MM.1S (cell line): Measurements from ENCODE around the gene MS4A10.
"Not testable (repeated sequence)": the region's sequence is repeated elsewhere in the genome, so short reads cannot be mapped to it uniquely, and the experiment has no call there.

Source experiments
- DNase-seq: peaks from one replicate; pipeline ENCODE4 v3.0.0-alpha.2; 2015
- H2AFZ ChIP-seq: fragments of 300-600 bp; sonication (generic); 2 replicates; pipeline ENCODE4 v1.6.0; 2016; ENCODE audit warnings: antibody characterized with exemption, low read length
- H3F3A ChIP-seq: fragments of 300-600 bp; sonication (generic); 2 replicates; pipeline ENCODE4 v1.6.1; 2016; ENCODE audit warnings: mild to moderate bottlenecking, antibody characterized with exemption, low read length, moderate library complexity, mixed read lengths; ENCODE audit not compliant: insufficient read depth
- H3K27ac ChIP-seq: fragments of 300-600 bp; sonication (generic); 2 replicates; pipeline ENCODE4 v1.5.1; 2016; ENCODE audit warnings: mild to moderate bottlenecking, low read length
- H3K27me3 ChIP-seq: fragments of 300-600 bp; sonication (generic); replicated peaks from 2 replicates; pipeline ENCODE4 v1.6.0; 2016; ENCODE audit warnings: low read length; ENCODE audit not compliant: insufficient read depth
- H3K36me3 ChIP-seq: fragments of 300-600 bp; sonication (generic); replicated peaks from 2 replicates; pipeline ENCODE4 v1.6.1; 2016; ENCODE audit warnings: mild to moderate bottlenecking, low read length, mixed read lengths; ENCODE audit not compliant: insufficient read depth
- H3K4me1 ChIP-seq: fragments of 300-600 bp; sonication (generic); 2 replicates; pipeline ENCODE4 v1.6.1; 2016; ENCODE audit warnings: low read length, mixed read lengths
- H3K4me2 ChIP-seq: fragments of 300-600 bp; sonication (generic); 2 replicates; pipeline ENCODE4 v1.6.0; 2016; ENCODE audit warnings: low read depth, low read length
- H3K4me3 ChIP-seq: fragments of 300-600 bp; sonication (generic); 2 replicates; pipeline ENCODE4 v1.5.1; 2016; ENCODE audit warnings: low read length, mixed read lengths
- H3K79me2 ChIP-seq: fragments of 300-600 bp; sonication (generic); 2 replicates; pipeline ENCODE4 v1.6.1; 2016; ENCODE audit warnings: mixed run types, low read length, mixed read lengths
- H3K9ac ChIP-seq: fragments of 300-600 bp; sonication (generic); 2 replicates; pipeline ENCODE4 v1.6.1; 2016; ENCODE audit warnings: low read length, mixed read lengths
- H3K9me2 ChIP-seq: fragments of 300-600 bp; sonication (generic); replicated peaks from 2 replicates; pipeline ENCODE4 v1.6.1; 2016; ENCODE audit warnings: mild to moderate bottlenecking, low read length, mixed read lengths; ENCODE audit not compliant: insufficient read depth
- H3K9me3 ChIP-seq: fragments of 300-600 bp; sonication (generic); replicated peaks from 2 replicates; pipeline ENCODE4 v1.6.1; 2016; ENCODE audit warnings: mild to moderate bottlenecking, low read length, mixed read lengths; ENCODE audit not compliant: insufficient read depth
- H4K20me1 ChIP-seq: fragments of 300-600 bp; sonication (generic); 2 replicates; pipeline ENCODE4 v1.6.1; 2016; ENCODE audit warnings: mild to moderate bottlenecking, low read length, moderate library complexity, mixed read lengths; ENCODE audit not compliant: insufficient read depth
- CTCF ChIP-seq: fragments of 300-600 bp; sonication (generic); IDR thresholded peaks from 2 replicates; pipeline ENCODE4 v1.5.1; 2016; ENCODE audit warnings: antibody characterized with exemption, low read length, mixed read lengths
- EZH2 ChIP-seq: fragments of 300-600 bp; sonication (generic); optimal IDR thresholded peaks from 2 replicates; pipeline ENCODE3; 2017; ENCODE audit warnings: low read depth, mild to moderate bottlenecking, antibody characterized with exemption, low read length, mixed read lengths
- EZH2phosphoT487 ChIP-seq: fragments of 300-600 bp; sonication (generic); IDR thresholded peaks from 2 replicates; pipeline ENCODE4 v1.6.1; 2018; ENCODE audit warnings: antibody characterized with exemption, low read length

The MS4A10 gene

GRCh38 chr11:60756307-60757032 lies 28.7 kb upstream of the MS4A10 start, which contains the start of gene MS4A15:
MS4A15 (plus strand) TSS chr11:60756867; CDS start chr11:60763734, 6,867 bp downstream.
- peak within 1 kb of the TSS; percentile 69 for H3K27ac ChIP-seq
- TF ChIP-seq CTCF = peak; percentile 55
- TF ChIP-seq EZH2 = no peak
- TF ChIP-seq EZH2phosphoT487 = no peak
- H3K4me2 ChIP-seq = peak within 1 kb of the TSS; percentile 12; the same call in 1 of the 2 replicates

GRCh38 chr11:60757231-60757800 lies 27.8 kb upstream of the MS4A10 start:
- Histone ChIP-seq H3K4me2 (no peak overlapping the region), H3K9ac (no peak overlapping the region), H4K20me1 (no peaks in the 10 kb centered on the region), H3K36me3 (no peaks in the 10 kb centered on the region), H3K9me2 (no peaks in the 10 kb centered on the region), H3K79me2 (no peaks in the 10 kb centered on the region), H3F3A (no peaks in the 10 kb centered on the region; the same call in none of the 2 replicates), H2AFZ (0 out of 2 replicates have a peak overlapping the region, but pooled peaks have one; percentile 33), H3K9me3 (no peaks in the 10 kb centered on the region), H3K27ac (no peak overlapping the region), H3K27me3 (no peaks in the 10 kb centered on the region), H3K4me3 (no peak overlapping the region), H3K4me1 (peaks cover 30% of the 10 kb centered on the region)
- no peak for DNase-seq
- TF ChIP-seq EZH2 = no peak
- TF ChIP-seq CTCF = no peak

More at GRCh38 chr11:60756307-60757032, 28.7 kb upstream of the MS4A10 start, which contains the start of gene MS4A15:
- Histone ChIP-seq H2AFZ (peak within 1 kb of the TSS; percentile 83), H3F3A (no peaks in the 10 kb centered on the region; the same call in none of the 2 replicates), H3K4me3 (no peak within 1 kb of the TSS), H3K9ac (peak within 1 kb of the TSS; percentile 10; the same call in 1 of the 2 replicates), H3K9me2 (no peaks in the 10 kb centered on the region), H3K4me1 (peaks cover 22% of the 10 kb centered on the region), H3K36me3 (no peaks in the 10 kb centered on the region), H3K9me3 (no peaks in the 10 kb centered on the region), H3K79me2 (no peaks in the 10 kb centered on the region), H4K20me1 (no peaks in the 10 kb centered on the region), H3K27me3 (no peaks in the 10 kb centered on the region)
- DNase-seq = peak; percentile 80

- H3K36me3 ChIP-seq, DNase-seq, H3F3A ChIP-seq, H3K4me2 ChIP-seq, H3K9ac ChIP-seq, H2AFZ ChIP-seq, H3K79me2 ChIP-seq, H3K27me3 ChIP-seq, H3K9me2 ChIP-seq, H3K27ac ChIP-seq, H4K20me1 ChIP-seq, H3K4me3 ChIP-seq, H3K9me3 ChIP-seq: not testable (repeated sequence)
- H3K4me1 ChIP-seq = peaks cover 43% of the 10 kb centered on the region
Measured at GRCh38 chr11:60758671-60759070, 26.5 kb upstream of the MS4A10 start.

GRCh38 chr11:60759438-60760225 lies 25.5 kb upstream of the MS4A10 start:
- H3K9ac ChIP-seq, H3K79me2 ChIP-seq, H3K27ac ChIP-seq, H3K36me3 ChIP-seq, H3F3A ChIP-seq, H3K9me3 ChIP-seq, H3K9me2 ChIP-seq, DNase-seq, H4K20me1 ChIP-seq, H3K27me3 ChIP-seq, H3K4me3 ChIP-seq, H3K4me2 ChIP-seq, H2AFZ ChIP-seq: not testable (repeated sequence)
- peaks cover 52% of the 10 kb centered on the region for H3K4me1 ChIP-seq
